H9 (cell line): ENCODE results near the gene FAM163B. TPM values are rescaled to one million over a fixed set of nuclear protein-coding genes. Genes with fewer than 3 reads are reported as not detected.

Experiments
- DNase-seq: peaks from one replicate; pipeline ENCODE4 v3.0.0-alpha.2; 2017
- H2AFZ ChIP-seq: one replicate; pipeline ENCODE4 v1.6.1; 2013; ENCODE audit warnings: mild to moderate bottlenecking, low read length, control low read depth, moderate library complexity
- H2AK5ac ChIP-seq: 2 replicates; pipeline ENCODE4 v1.6.1; 2013; ENCODE audit warnings: low read length, control low read depth, mixed read lengths; ENCODE audit not compliant: insufficient read length
- H2BK120ac ChIP-seq: one replicate; pipeline ENCODE4 v1.6.1; 2013; ENCODE audit warnings: low read depth, mild to moderate bottlenecking, low read length, control low read depth, inconsistent platforms; ENCODE audit not compliant: poor library complexity, severe bottlenecking
- H2BK12ac ChIP-seq: 2 replicates; pipeline ENCODE4 v1.6.1; 2013; ENCODE audit warnings: low read length, control low read depth, mixed read lengths, low read depth; ENCODE audit not compliant: insufficient read length
- H2BK15ac ChIP-seq: 2 replicates; pipeline ENCODE4 v1.6.1; 2013; ENCODE audit warnings: low read depth, low read length, control low read depth
- H2BK20ac ChIP-seq: one replicate; pipeline ENCODE4 v1.6.1; 2013; ENCODE audit warnings: low read depth, mild to moderate bottlenecking, low read length, control low read depth, inconsistent platforms; ENCODE audit not compliant: poor library complexity, severe bottlenecking
- H2BK5ac ChIP-seq: 2 replicates; pipeline ENCODE4 v1.6.1; 2013; ENCODE audit warnings: low read length, control low read depth, mixed read lengths; ENCODE audit not compliant: insufficient read length
- H3K14ac ChIP-seq: 2 replicates; pipeline ENCODE4 v1.6.1; 2013; ENCODE audit warnings: low read length, control low read depth; ENCODE audit not compliant: insufficient read depth
- H3K18ac ChIP-seq: 2 replicates; pipeline ENCODE4 v1.6.1; 2013; ENCODE audit warnings: low read depth, mild to moderate bottlenecking, mixed read lengths, low read length, control low read depth; ENCODE audit not compliant: insufficient read length
- H3K23ac ChIP-seq: 2 replicates; pipeline ENCODE4 v1.6.1; 2013; ENCODE audit warnings: low read length, control low read depth, mixed read lengths, low read depth; ENCODE audit not compliant: insufficient read length
- H3K23me2 ChIP-seq: 2 replicates; pipeline ENCODE4 v1.6.1; 2013; ENCODE audit warnings: low read depth, mild to moderate bottlenecking, mixed read lengths, low read length, control low read depth; ENCODE audit not compliant: insufficient read length, poor library complexity, severe bottlenecking
- H3K27ac ChIP-seq: 2 replicates; pipeline ENCODE4 v1.5.1; 2013; ENCODE audit warnings: low read length, control low read depth, mixed read lengths, low read depth; ENCODE audit not compliant: insufficient read length
- H3K27me3 ChIP-seq: 2 replicates; pipeline ENCODE4 v1.6.1; 2013; ENCODE audit warnings: low read length, control low read depth, inconsistent platforms; ENCODE audit not compliant: insufficient read depth
- H3K4ac ChIP-seq: 2 replicates; pipeline ENCODE4 v1.6.1; 2013; ENCODE audit warnings: low read depth, mild to moderate bottlenecking, control low read depth, inconsistent platforms, low read length, moderate library complexity
- H3K4me1 ChIP-seq: 2 replicates; pipeline ENCODE4 v1.6.1; 2013; ENCODE audit warnings: low read length, control low read depth, inconsistent platforms; ENCODE audit not compliant: insufficient read depth
- H3K4me2 ChIP-seq: 2 replicates; pipeline ENCODE4 v1.6.1; 2013; ENCODE audit warnings: low read length, control low read depth, mixed read lengths; ENCODE audit not compliant: insufficient read length, insufficient read depth
- H3K56ac ChIP-seq: 2 replicates; pipeline ENCODE4 v1.6.1; 2013; ENCODE audit warnings: low read depth, mild to moderate bottlenecking, mixed read lengths, low read length, control low read depth; ENCODE audit not compliant: insufficient read length
- H3K79me1 ChIP-seq: 2 replicates; pipeline ENCODE4 v1.6.1; 2013; ENCODE audit warnings: low read depth, mild to moderate bottlenecking, moderate library complexity, low read length, control low read depth, inconsistent platforms; ENCODE audit not compliant: insufficient read depth, poor library complexity, severe bottlenecking
- H3K79me2 ChIP-seq: 2 replicates; pipeline ENCODE4 v1.6.1; 2013; ENCODE audit warnings: low read length, control low read depth, inconsistent platforms; ENCODE audit not compliant: insufficient read depth
- H3K9ac ChIP-seq: 2 replicates; pipeline ENCODE4 v1.6.1; 2013; ENCODE audit warnings: low read length, control low read depth, mixed read lengths; ENCODE audit not compliant: insufficient read length; ENCODE audit errors: extremely low read depth
- H3K9me3 ChIP-seq: one replicate; pipeline ENCODE4 v1.6.1; 2013; ENCODE audit warnings: low read depth, low read length, inconsistent platforms; ENCODE audit not compliant: control insufficient read depth
- H3T11ph ChIP-seq: one replicate; pipeline ENCODE4 v1.6.1; 2013; ENCODE audit warnings: mild to moderate bottlenecking, low read length, control low read depth, inconsistent platforms
- H4K20me1 ChIP-seq: one replicate; pipeline ENCODE4 v1.6.1; 2013; ENCODE audit not compliant: control insufficient read depth, insufficient read length, insufficient read depth
- H4K5ac ChIP-seq: 2 replicates; pipeline ENCODE4 v1.6.1; 2013; ENCODE audit warnings: low read depth, mild to moderate bottlenecking, mixed read lengths, low read length, control low read depth; ENCODE audit not compliant: insufficient read length
- H4K8ac ChIP-seq: replicated peaks from 2 replicates; pipeline ENCODE4 v1.6.1; 2013; ENCODE audit warnings: low read length, control low read depth, mixed read lengths, low read depth; ENCODE audit not compliant: insufficient read length
- H4K91ac ChIP-seq: 2 replicates; pipeline ENCODE4 v1.6.1; 2013; ENCODE audit warnings: low read depth, mild to moderate bottlenecking, moderate library complexity, mixed read lengths, low read length, control low read depth; ENCODE audit not compliant: insufficient read length
- H3K27ac Mint-ChIP-seq, 3 experiments: 2 replicates in 2 of 3; 3 replicates in 1 of 3; pipeline ENCODE4 v1.8.0; 2020 to 2021; ENCODE audit warnings: mixed read lengths in 3 of 3, mild to moderate bottlenecking in 1 of 3, moderate library complexity in 1 of 3
- H3K27me3 Mint-ChIP-seq: 2 replicates; pipeline ENCODE4 v1.8.0; 2021; ENCODE audit warnings: low read depth, mild to moderate bottlenecking, moderate library complexity, mixed read lengths
- H3K36me3 Mint-ChIP-seq, 3 experiments: 2 replicates in 2 of 3; 3 replicates in 1 of 3; pipeline ENCODE4 v1.8.0; 2020 to 2021; ENCODE audit warnings: low read depth in 3 of 3, mixed read lengths in 3 of 3; ENCODE audit not compliant: insufficient read depth in 1 of 3
- H3K4me1 Mint-ChIP-seq, 2 experiments: 2 replicates each; pipeline ENCODE4 v1.8.0; 2020; ENCODE audit warnings: mixed read lengths in 2 of 2
- H3K4me3 Mint-ChIP-seq, 2 experiments: 2 replicates in 1 of 2; 3 replicates in 1 of 2; pipeline ENCODE4 v1.8.0; 2020 to 2021; ENCODE audit warnings: mild to moderate bottlenecking in 2 of 2, mixed read lengths in 2 of 2, moderate library complexity in 1 of 2
- H3K9me3 Mint-ChIP-seq, 2 experiments: 2 replicates in 1 of 2; 3 replicates in 1 of 2; pipeline ENCODE4 v1.8.0; 2020; ENCODE audit warnings: mild to moderate bottlenecking in 2 of 2, mixed read lengths in 2 of 2, moderate library complexity in 1 of 2
- CTCF ChIP-seq: fragments of 200-600 bp; sonication (generic); conservative IDR thresholded peaks from 3 replicates; pipeline ENCODE4 v1.8.0; 2021; ENCODE audit warnings: antibody characterized with exemption, mild to moderate bottlenecking
- WGBS: extraction: QIAGEN DNeasy Blood & Tissue Kit; methylation state at CpG from one replicate; pipeline ENCODE4 v1.1.7; 2013; ENCODE audit warnings: missing lambda C conversion rate, low lambda C conversion rate, mixed read lengths; ENCODE audit not compliant: insufficient read length; ENCODE audit errors: extremely low coverage; 5-methylcytosine and 5-hydroxymethylcytosine counted together
- total RNA-seq: library from RNA; stranded (reverse); gene quantifications from 2 replicates; pipeline ENCODE4 v1.2.1, GENCODE V29; 2021

The FAM163B gene
- total RNA-seq, 1 experiment from 2014 or later: 0.39 TPM

GRCh38 chr9:133584167-133584558 is 25.0 kb downstream of the FAM163B start:
- H3K79me1 ChIP-seq: no peaks in the 10 kb centered on the region
- H3K9ac ChIP-seq: no peak overlapping the region
- H3K9me3 ChIP-seq: no peaks in the 10 kb centered on the region
- no peaks in the 10 kb centered on the region for H3K23me2 ChIP-seq
- no peak overlapping the region for H2BK12ac ChIP-seq
- no peaks in the 10 kb centered on the region for H3K79me2 ChIP-seq
- no peak overlapping the region for H2AK5ac ChIP-seq
- H3K4me1 ChIP-seq: no peaks in the 10 kb centered on the region; the same call in 1 of the 2 replicates
- no peak overlapping the region for H3K23ac ChIP-seq
- H4K5ac ChIP-seq: no peak overlapping the region
- H2BK15ac ChIP-seq: no peak overlapping the region
- no peaks in the 10 kb centered on the region for H4K20me1 ChIP-seq
- H4K8ac ChIP-seq: no peak overlapping the region
- DNase-seq: no peak
- WGBS: no CpG with 5 or more reads among the region's 5 CpGs
- H3K27ac Mint-ChIP-seq: peak overlapping the region; percentile 39 to 76 (median 74); a peak in 5 of 7 replicates
- TF ChIP-seq CTCF: no peak
- peaks cover 41 to 54% of the 10 kb centered on the region in 2 experiments for H3K4me1 Mint-ChIP-seq
- no peak overlapping the region for H3K27ac ChIP-seq
- no peaks in the 10 kb centered on the region for H3K27me3 ChIP-seq
- peak overlapping the region in 1 of 2 experiments; percentile 68; a peak in 2 of 5 replicates for H3K4me3 Mint-ChIP-seq
- peaks cover 6% of the 10 kb centered on the region for H3K27me3 Mint-ChIP-seq
- no peak overlapping the region for H3K18ac ChIP-seq
- no peak overlapping the region for H3K4me2 ChIP-seq
- peaks cover 0 to 2% (median 2%) of the 10 kb centered on the region in 3 experiments; a peak in 2 of 7 replicates for H3K36me3 Mint-ChIP-seq
- no peak overlapping the region for H2BK120ac ChIP-seq
- no peak overlapping the region for H3T11ph ChIP-seq
- no peak overlapping the region for H3K14ac ChIP-seq
- H2BK5ac ChIP-seq: no peak overlapping the region
- peaks cover 3 to 4% of the 10 kb centered on the region in 2 experiments for H3K9me3 Mint-ChIP-seq
- no peak overlapping the region for H3K4ac ChIP-seq
- H4K91ac ChIP-seq: no peak overlapping the region
- H2AFZ ChIP-seq: no peak overlapping the region
- H2BK20ac ChIP-seq: no peak overlapping the region
- no peak overlapping the region for H3K56ac ChIP-seq
